Muscle layer of colon (tissue), 2 donors: ENCODE results near the gene TIGIT.

ENCODE experiments used
- H3K27ac ChIP-seq: one replicate; pipeline ENCODE4 v1.7.0; 2013; ENCODE audit warnings: low read depth, mild to moderate bottlenecking, low read length, moderate library complexity
- H3K27me3 ChIP-seq, 2 donors: one replicate each; pipeline ENCODE4 v1.7.0; 2013; ENCODE audit warnings: low read length in 2 of 2, mild to moderate bottlenecking in 2 of 2; ENCODE audit not compliant: insufficient read depth in 2 of 2, control insufficient read depth in 1 of 2
- H3K36me3 ChIP-seq: one replicate; pipeline ENCODE4 v1.7.0; 2013; ENCODE audit warnings: mild to moderate bottlenecking, low read length; ENCODE audit not compliant: insufficient read depth
- H3K4me1 ChIP-seq: one replicate; pipeline ENCODE4 v1.7.0; 2013; ENCODE audit warnings: mild to moderate bottlenecking, low read length; ENCODE audit not compliant: insufficient read depth
- H3K4me3 ChIP-seq, 2 donors: one replicate each; pipeline ENCODE4 v1.7.0; 2013; ENCODE audit warnings: low read length in 2 of 2, low read depth in 1 of 2, mild to moderate bottlenecking in 1 of 2, moderate library complexity in 1 of 2
- H3K9ac ChIP-seq: one replicate; pipeline ENCODE4 v1.7.0; 2013; ENCODE audit warnings: low read length
- H3K9me3 ChIP-seq: one replicate; pipeline ENCODE4 v1.7.0; 2013; ENCODE audit warnings: mild to moderate bottlenecking, low read length
- donor health status: abdominal sarcoma.
- donor health status: Adenocarcinoma of cecum.

TIGIT gene

GRCh38 chr3:114314282-114314681, 20.5 kb downstream of the TIGIT start:
- Histone ChIP-seq H3K9me3 (no peaks in the 10 kb centered on the region), H3K27ac (no peak overlapping the region), H3K4me3 (no peak overlapping the region)

GRCh38 chr3:114318295-114318694, 24.5 kb downstream of the TIGIT start:
- no peaks in the 10 kb centered on the region for H3K27me3 ChIP-seq
- H3K27ac ChIP-seq, result no peak overlapping the region
- no peaks in the 10 kb centered on the region for H3K9me3 ChIP-seq
- no peak overlapping the region for H3K9ac ChIP-seq
- H3K36me3 ChIP-seq, result no peaks in the 10 kb centered on the region
- no peaks in the 10 kb centered on the region for H3K4me1 ChIP-seq
- H3K4me3 ChIP-seq, result no peak overlapping the region

More at GRCh38 chr3:114314282-114314681, 20.5 kb downstream of the TIGIT start:
- no peak overlapping the region for H3K9ac ChIP-seq
- H3K4me1 ChIP-seq, result no peaks in the 10 kb centered on the region
- H3K36me3 ChIP-seq, result no peaks in the 10 kb centered on the region
- no peaks in the 10 kb centered on the region for H3K27me3 ChIP-seq

GRCh38 chr3:114319453-114319852, 25.6 kb downstream of the TIGIT start:
- H3K4me3 ChIP-seq, result no peak overlapping the region
- no peaks in the 10 kb centered on the region for H3K4me1 ChIP-seq
- H3K9ac ChIP-seq, result no peak overlapping the region
- no peaks in the 10 kb centered on the region for H3K9me3 ChIP-seq
- H3K27me3 ChIP-seq, result no peaks in the 10 kb centered on the region
- no peaks in the 10 kb centered on the region for H3K36me3 ChIP-seq
- H3K27ac ChIP-seq, result no peak overlapping the region

GRCh38 chr3:114320246-114320645, 26.4 kb downstream of the TIGIT start:
- no peaks in the 10 kb centered on the region for H3K9me3 ChIP-seq
- no peak overlapping the region for H3K4me3 ChIP-seq
- H3K27ac ChIP-seq, result no peak overlapping the region
- H3K9ac ChIP-seq, result no peak overlapping the region
- H3K4me1 ChIP-seq, result no peaks in the 10 kb centered on the region
- no peaks in the 10 kb centered on the region for H3K27me3 ChIP-seq
- H3K36me3 ChIP-seq, result no peaks in the 10 kb centered on the region

- H3K4me1 ChIP-seq, result no peaks in the 10 kb centered on the region
- no peak overlapping the region for H3K27ac ChIP-seq
- H3K27me3 ChIP-seq, result no peaks in the 10 kb centered on the region
- H3K9ac ChIP-seq, result no peak overlapping the region
- no peak overlapping the region for H3K4me3 ChIP-seq
- H3K9me3 ChIP-seq, result no peaks in the 10 kb centered on the region
- H3K36me3 ChIP-seq, result no peaks in the 10 kb centered on the region
Observed at GRCh38 chr3:114323546-114324254, 29.9 kb downstream of the TIGIT start.

GRCh38 chr3:114327665-114328064, 33.8 kb downstream of the TIGIT start:
- H3K4me3 ChIP-seq, result no peak overlapping the region
- no peak overlapping the region for H3K9ac ChIP-seq
- H3K27me3 ChIP-seq, result no peaks in the 10 kb centered on the region
- H3K4me1 ChIP-seq, result no peaks in the 10 kb centered on the region
- no peaks in the 10 kb centered on the region for H3K9me3 ChIP-seq
- H3K36me3 ChIP-seq, result no peaks in the 10 kb centered on the region
- no peak overlapping the region for H3K27ac ChIP-seq

- H3K9me3 ChIP-seq, result no peaks in the 10 kb centered on the region
- no peaks in the 10 kb centered on the region for H3K27me3 ChIP-seq
- H3K4me3 ChIP-seq, result no peak overlapping the region
- H3K36me3 ChIP-seq, result no peaks in the 10 kb centered on the region
- no peak overlapping the region for H3K27ac ChIP-seq
- H3K4me1 ChIP-seq, result no peaks in the 10 kb centered on the region
- no peak overlapping the region for H3K9ac ChIP-seq
Observed at GRCh38 chr3:114328345-114328744, 34.5 kb downstream of the TIGIT start.

GRCh38 chr3:114329823-114330222, 36.0 kb downstream of the TIGIT start:
- no peaks in the 10 kb centered on the region for H3K36me3 ChIP-seq
- no peak overlapping the region for H3K9ac ChIP-seq
- H3K9me3 ChIP-seq, result no peaks in the 10 kb centered on the region
- no peak overlapping the region for H3K4me3 ChIP-seq
- H3K27me3 ChIP-seq, result no peaks in the 10 kb centered on the region
- H3K27ac ChIP-seq, result no peak overlapping the region
- H3K4me1 ChIP-seq, result no peaks in the 10 kb centered on the region

- H3K36me3 ChIP-seq, result no peaks in the 10 kb centered on the region
- H3K4me3 ChIP-seq, result no peak overlapping the region
- H3K9me3 ChIP-seq, result no peaks in the 10 kb centered on the region
- no peak overlapping the region for H3K9ac ChIP-seq
- no peak overlapping the region for H3K27ac ChIP-seq
- H3K4me1 ChIP-seq, result no peaks in the 10 kb centered on the region
- H3K27me3 ChIP-seq, result no peaks in the 10 kb centered on the region
Observed at GRCh38 chr3:114331007-114331406, 37.2 kb downstream of the TIGIT start.

- H3K27me3 ChIP-seq, result no peaks in the 10 kb centered on the region
- H3K9ac ChIP-seq, result no peak overlapping the region
- no peaks in the 10 kb centered on the region for H3K9me3 ChIP-seq
- H3K4me1 ChIP-seq, result no peaks in the 10 kb centered on the region
- no peaks in the 10 kb centered on the region for H3K36me3 ChIP-seq
- H3K4me3 ChIP-seq, result no peak overlapping the region
- no peak overlapping the region for H3K27ac ChIP-seq
Observed at GRCh38 chr3:114331710-114332109, 37.9 kb downstream of the TIGIT start.

- Histone ChIP-seq H3K27me3 (no peaks in the 10 kb centered on the region), H3K9ac (no peak overlapping the region), H3K4me3 (no peak overlapping the region), H3K9me3 (no peaks in the 10 kb centered on the region), H3K4me1 (no peaks in the 10 kb centered on the region), H3K36me3 (peaks cover 4% of the 10 kb centered on the region), H3K27ac (no peak overlapping the region)
Observed at GRCh38 chr3:114332342-114333179, 38.7 kb downstream of the TIGIT start.
